Endodermal cell (in vitro differentiated cells): Measurements from ENCODE around the gene ZNF248. TPM values are rescaled to one million over a fixed set of nuclear protein-coding genes. Genes with fewer than 3 reads are reported as not detected.

Experiments used
- DNase-seq: peaks from one replicate; pipeline ENCODE4 v3.0.0-alpha.2; 2017
- H3K27ac ChIP-seq: 2 replicates; pipeline ENCODE4 v1.5.1; 2013; ENCODE audit warnings: mild to moderate bottlenecking, low read depth, low read length, moderate library complexity
- H3K27me3 ChIP-seq: 2 replicates; pipeline ENCODE4 v1.6.1; 2013; ENCODE audit warnings: mild to moderate bottlenecking, low read length, moderate library complexity; ENCODE audit not compliant: insufficient read depth, control insufficient read depth, poor library complexity, severe bottlenecking
- H3K36me3 ChIP-seq: 2 replicates; pipeline ENCODE4 v1.7.0; 2013; ENCODE audit warnings: mild to moderate bottlenecking, low read length, moderate library complexity; ENCODE audit not compliant: control insufficient read depth, insufficient read depth
- H3K4me1 ChIP-seq: one replicate; pipeline ENCODE4 v1.7.0; 2013; ENCODE audit warnings: low read length; ENCODE audit not compliant: control insufficient read depth, insufficient read depth
- H3K4me3 ChIP-seq: 2 replicates; pipeline ENCODE4 v1.5.1; 2013; ENCODE audit warnings: mild to moderate bottlenecking, low read length, moderate library complexity
- H3K9ac ChIP-seq: 2 replicates; pipeline ENCODE4 v1.6.1; 2013; ENCODE audit warnings: mild to moderate bottlenecking, low read length, moderate library complexity; ENCODE audit not compliant: poor library complexity, severe bottlenecking; ENCODE audit errors: extremely low read depth
- H3K9me3 ChIP-seq: 2 replicates; pipeline ENCODE4 v1.6.1; 2013; ENCODE audit warnings: mild to moderate bottlenecking, low read length, moderate library complexity; ENCODE audit not compliant: control insufficient read depth
- H3K27ac Mint-ChIP-seq: 2 replicates; pipeline ENCODE4 v1.8.0; 2020; ENCODE audit warnings: mixed read lengths
- H3K27me3 Mint-ChIP-seq: 2 replicates; pipeline ENCODE4 v1.8.0; 2021; ENCODE audit warnings: mild to moderate bottlenecking, mixed read lengths; ENCODE audit not compliant: insufficient read depth
- H3K36me3 Mint-ChIP-seq: 2 replicates; pipeline ENCODE4 v1.8.0; 2020; ENCODE audit warnings: low read depth, mixed read lengths
- H3K4me1 Mint-ChIP-seq: 2 replicates; pipeline ENCODE4 v1.8.0; 2020; ENCODE audit warnings: mixed read lengths
- H3K4me3 Mint-ChIP-seq: 2 replicates; pipeline ENCODE4 v1.8.0; 2020; ENCODE audit warnings: mild to moderate bottlenecking, moderate library complexity, mixed read lengths
- H3K9me3 Mint-ChIP-seq: 2 replicates; pipeline ENCODE4 v1.8.0; 2020; ENCODE audit warnings: mild to moderate bottlenecking, mixed read lengths
- WGBS, 2 experiments: methylation state at CpG; one replicate each; pipeline versions ENCODE4 v1.1.5 to v1.1.7; 2013; ENCODE audit warnings: missing lambda C conversion rate in 2 of 2, mixed read lengths in 1 of 2; ENCODE audit not compliant: insufficient coverage in 1 of 2, insufficient read length in 1 of 2; 5-methylcytosine and 5-hydroxymethylcytosine counted together
- total RNA-seq, 2 donors: library from RNA; stranded (reverse); fragmentation: NEBNext Ultra II Directional in 1 of 2; extraction: Animal tissue kit (Norgen Biotek cat#: 25700) in 1 of 2; gene quantifications; 2 replicates in 1 of 2; 3 replicates in 1 of 2; pipeline ENCODE4 v1.2.1, GENCODE V29; 2021
- TF ChIP-seq, protein P1 (sequence below): fragments of 200-600 bp; sonication (generic); conservative IDR thresholded peaks from 2 replicates; pipeline ENCODE4 v1.5.0; 2021; ENCODE audit warnings: antibody characterized with exemption, mild to moderate bottlenecking

Gene ZNF248
- total RNA-seq, 2 donors from 2014 or later, result 7.2 to 17.8 TPM

DNA sequence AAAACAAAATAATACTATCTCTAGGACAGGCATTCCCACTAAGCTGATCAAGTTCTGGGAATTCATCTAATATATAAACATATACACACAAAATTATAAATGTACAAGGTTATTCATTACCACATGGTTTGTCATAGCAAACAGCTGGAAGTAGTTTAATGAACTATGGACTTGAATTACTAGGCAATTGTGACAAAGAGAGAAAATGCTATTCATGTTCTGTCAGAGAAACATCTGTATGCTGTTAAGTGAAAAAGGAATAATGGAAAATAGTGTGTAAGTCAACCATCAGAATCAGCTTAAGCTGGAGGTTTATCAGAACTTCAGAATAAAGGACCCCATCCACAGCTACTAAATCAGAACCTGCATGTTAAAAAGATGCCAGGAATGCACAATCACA, 2.8 kb downstream of the ZNF248 start:
- Histone ChIP-seq H3K9ac (no peak overlapping the region), H3K27me3 (no peaks in the 10 kb centered on the region), H3K9me3 (peaks cover 13% of the 10 kb centered on the region), H3K4me1 (no peaks in the 10 kb centered on the region), H3K36me3 (no peaks in the 10 kb centered on the region), H3K27ac (no peak overlapping the region), H3K4me3 (no peak overlapping the region)
- Mint-ChIP-seq H3K4me3 (no peak overlapping the region), H3K4me1 (peaks cover 3% of the 10 kb centered on the region), H3K27ac (no peak overlapping the region), H3K36me3 (peaks cover 20% of the 10 kb centered on the region), H3K9me3 (peaks cover 63% of the 10 kb centered on the region), H3K27me3 (no peaks in the 10 kb centered on the region)
- no peak for DNase-seq
- TF ChIP-seq, protein P1, sequence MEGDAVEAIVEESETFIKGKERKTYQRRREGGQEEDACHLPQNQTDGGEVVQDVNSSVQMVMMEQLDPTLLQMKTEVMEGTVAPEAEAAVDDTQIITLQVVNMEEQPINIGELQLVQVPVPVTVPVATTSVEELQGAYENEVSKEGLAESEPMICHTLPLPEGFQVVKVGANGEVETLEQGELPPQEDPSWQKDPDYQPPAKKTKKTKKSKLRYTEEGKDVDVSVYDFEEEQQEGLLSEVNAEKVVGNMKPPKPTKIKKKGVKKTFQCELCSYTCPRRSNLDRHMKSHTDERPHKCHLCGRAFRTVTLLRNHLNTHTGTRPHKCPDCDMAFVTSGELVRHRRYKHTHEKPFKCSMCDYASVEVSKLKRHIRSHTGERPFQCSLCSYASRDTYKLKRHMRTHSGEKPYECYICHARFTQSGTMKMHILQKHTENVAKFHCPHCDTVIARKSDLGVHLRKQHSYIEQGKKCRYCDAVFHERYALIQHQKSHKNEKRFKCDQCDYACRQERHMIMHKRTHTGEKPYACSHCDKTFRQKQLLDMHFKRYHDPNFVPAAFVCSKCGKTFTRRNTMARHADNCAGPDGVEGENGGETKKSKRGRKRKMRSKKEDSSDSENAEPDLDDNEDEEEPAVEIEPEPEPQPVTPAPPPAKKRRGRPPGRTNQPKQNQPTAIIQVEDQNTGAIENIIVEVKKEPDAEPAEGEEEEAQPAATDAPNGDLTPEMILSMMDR, result no peak

DNA sequence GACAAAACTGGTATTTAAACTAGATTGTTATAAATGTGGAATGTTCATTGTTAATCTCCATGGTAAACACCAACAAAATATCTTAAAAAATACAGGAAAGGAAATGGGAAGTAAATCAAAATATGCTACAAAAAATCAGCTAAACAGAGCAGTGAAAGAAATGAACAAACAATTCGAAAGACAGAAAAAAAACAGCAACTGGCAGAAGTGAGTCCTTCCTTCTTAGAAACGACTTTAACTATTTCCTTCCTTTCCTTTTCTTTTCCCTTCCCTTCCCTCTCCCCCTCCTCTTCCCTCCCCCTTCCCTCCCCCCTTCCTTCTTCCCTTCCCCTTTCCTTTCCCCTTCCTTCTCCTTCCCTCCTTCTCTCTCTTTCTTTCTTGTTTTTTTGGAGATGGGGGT, 12.8 kb downstream of the ZNF248 start:
- WGBS, 2 experiments, result 73 to 95% methylated on average over 2 of the region's 2 CpGs
- Histone ChIP-seq H3K36me3 (no peaks in the 10 kb centered on the region), H3K9me3 (peaks cover 72% of the 10 kb centered on the region), H3K27me3 (no peaks in the 10 kb centered on the region), H3K4me3 (peak overlapping the region; percentile 51), H3K27ac (no peak overlapping the region), H3K4me1 (no peaks in the 10 kb centered on the region), H3K9ac (no peak overlapping the region)
- Mint-ChIP-seq H3K27me3 (no peaks in the 10 kb centered on the region), H3K9me3 (peaks cover 82% of the 10 kb centered on the region), H3K4me3 (no peak overlapping the region), H3K4me1 (no peaks in the 10 kb centered on the region), H3K27ac (no peak overlapping the region), H3K36me3 (peaks cover 45% of the 10 kb centered on the region)
- TF ChIP-seq, protein P1, result no peak
- DNase-seq, result no peak

DNA sequence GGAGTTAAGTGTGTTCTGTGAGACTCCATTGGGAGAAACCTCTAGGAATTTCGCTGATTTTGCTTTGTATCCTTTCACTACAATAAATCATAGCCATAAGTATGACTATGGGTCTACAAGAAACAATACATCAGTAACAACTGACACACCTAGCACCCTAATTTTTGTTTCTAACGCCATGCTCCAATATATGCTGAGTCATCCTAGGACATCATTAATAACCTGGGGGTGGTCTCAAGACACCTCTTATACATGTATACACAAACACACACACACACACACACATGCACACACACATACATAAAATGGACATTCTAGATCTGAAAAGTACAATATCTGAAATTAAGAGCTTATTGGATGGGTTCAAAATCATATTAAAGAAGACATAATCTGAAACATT, 18.2 kb downstream of the ZNF248 start:
- TF ChIP-seq, protein P1, result no peak
- H3K27ac ChIP-seq, result no peak overlapping the region
- WGBS, 2 experiments, result 78 to 90% methylated on average over 2 of the region's 2 CpGs
- DNase-seq, result no peak
- H3K9ac ChIP-seq, result no peak overlapping the region
- peaks cover 31% of the 10 kb centered on the region for H3K36me3 ChIP-seq
- Mint-ChIP-seq H3K36me3 (peaks cover 79% of the 10 kb centered on the region), H3K4me1 (no peaks in the 10 kb centered on the region), H3K27ac (no peak overlapping the region), H3K9me3 (peaks cover 95% of the 10 kb centered on the region), H3K4me3 (no peak overlapping the region), H3K27me3 (no peaks in the 10 kb centered on the region)
- peaks cover 92% of the 10 kb centered on the region for H3K9me3 ChIP-seq
- H3K27me3 ChIP-seq, result no peaks in the 10 kb centered on the region
- H3K4me1 ChIP-seq, result no peaks in the 10 kb centered on the region
- H3K4me3 ChIP-seq, result no peak overlapping the region
